Measurements from ENCODE around the gene NABP2. TPM values are rescaled to one million over a fixed set of nuclear protein-coding genes. Genes with fewer than 3 reads are reported as not detected.

Gene NABP2
- total RNA-seq, 1 experiment from 2014 or later, result 42.7 TPM

DNA sequence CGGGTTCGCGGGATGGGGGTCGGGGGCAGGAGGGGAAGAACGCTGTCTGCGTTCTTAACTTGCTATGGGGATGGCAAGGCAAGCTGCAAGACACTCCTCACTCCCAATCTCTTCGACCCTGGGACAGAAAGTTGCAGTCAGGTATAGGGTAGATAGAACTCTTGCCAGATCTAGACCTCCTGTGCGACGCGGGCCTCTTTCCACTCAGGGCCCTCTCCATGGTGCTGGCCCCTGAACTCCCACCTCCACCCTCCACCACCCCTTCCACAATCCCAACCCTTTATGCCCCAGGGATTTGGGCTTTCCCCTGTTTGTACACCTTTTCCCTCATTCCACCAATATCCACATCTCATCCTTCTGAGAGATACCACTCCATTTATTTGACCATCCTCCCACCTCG is 812 bp downstream of the NABP2 start:
- H3K4me1 Mint-ChIP-seq, result peaks cover 33% of the 10 kb centered on the region
- peak overlapping the region; percentile 82 for H3K4me3 Mint-ChIP-seq
- H3K36me3 Mint-ChIP-seq, result peaks cover 7% of the 10 kb centered on the region
- peak overlapping the region; percentile 70; the same call in 1 of the 2 replicates for H3K27ac Mint-ChIP-seq
- ChIA-PET CTCF (no interaction called here), POLR2A (no interaction called here)
- H3K27me3 Mint-ChIP-seq (ENCODE audit: low read depth), result no peaks in the 10 kb centered on the region
- ATAC-seq, result no peak
- TF ChIP-seq E2F1 (CRISPR knock-in tag; IDR thresholded peaks at IDR 0.05) (no peak), FOXP1 (CRISPR knock-in tag; IDR thresholded peaks at IDR 0.05; ENCODE audit: borderline replicate concordance) (no peak), STAT6 (CRISPR knock-in tag; conservative IDR thresholded peaks at IDR 0.05; ENCODE audit: low read depth) (no peak), TEAD4 (CRISPR knock-in tag; IDR thresholded peaks at IDR 0.05) (no peak), GABPB1 (CRISPR knock-in tag; IDR thresholded peaks at IDR 0.05) (no peak), IRF1 (CRISPR knock-in tag; IDR thresholded peaks at IDR 0.05) (no peak), SMAD3 (CRISPR knock-in tag; IDR thresholded peaks at IDR 0.05; ENCODE audit: borderline replicate concordance) (no peak), SP1 (CRISPR knock-in tag; conservative IDR thresholded peaks at IDR 0.05) (no peak), ZNF317 (CRISPR knock-in tag; IDR thresholded peaks at IDR 0.05; ENCODE audit: borderline replicate concordance, low read depth) (no peak), MYBL2 (CRISPR knock-in tag; IDR thresholded peaks at IDR 0.05) (no peak), ELF4 (CRISPR knock-in tag; IDR thresholded peaks at IDR 0.05; ENCODE audit: low read depth) (no peak), ETV6 (CRISPR knock-in tag; IDR thresholded peaks at IDR 0.05) (no peak), CDX4 (CRISPR knock-in tag; IDR thresholded peaks at IDR 0.05; ENCODE audit: borderline replicate concordance) (no peak), FOXJ3 (CRISPR knock-in tag; IDR thresholded peaks at IDR 0.05; ENCODE audit: borderline replicate concordance) (no peak), KAT7 (CRISPR knock-in tag; IDR thresholded peaks at IDR 0.05; ENCODE audit: borderline replicate concordance) (no peak), TEAD1 (CRISPR knock-in tag; IDR thresholded peaks at IDR 0.05) (no peak), CREM (CRISPR knock-in tag; IDR thresholded peaks at IDR 0.05) (no peak), ZBTB21 (CRISPR knock-in tag; IDR thresholded peaks at IDR 0.05; ENCODE audit: borderline replicate concordance) (no peak)
- TF ChIP-seq, protein P1, sequence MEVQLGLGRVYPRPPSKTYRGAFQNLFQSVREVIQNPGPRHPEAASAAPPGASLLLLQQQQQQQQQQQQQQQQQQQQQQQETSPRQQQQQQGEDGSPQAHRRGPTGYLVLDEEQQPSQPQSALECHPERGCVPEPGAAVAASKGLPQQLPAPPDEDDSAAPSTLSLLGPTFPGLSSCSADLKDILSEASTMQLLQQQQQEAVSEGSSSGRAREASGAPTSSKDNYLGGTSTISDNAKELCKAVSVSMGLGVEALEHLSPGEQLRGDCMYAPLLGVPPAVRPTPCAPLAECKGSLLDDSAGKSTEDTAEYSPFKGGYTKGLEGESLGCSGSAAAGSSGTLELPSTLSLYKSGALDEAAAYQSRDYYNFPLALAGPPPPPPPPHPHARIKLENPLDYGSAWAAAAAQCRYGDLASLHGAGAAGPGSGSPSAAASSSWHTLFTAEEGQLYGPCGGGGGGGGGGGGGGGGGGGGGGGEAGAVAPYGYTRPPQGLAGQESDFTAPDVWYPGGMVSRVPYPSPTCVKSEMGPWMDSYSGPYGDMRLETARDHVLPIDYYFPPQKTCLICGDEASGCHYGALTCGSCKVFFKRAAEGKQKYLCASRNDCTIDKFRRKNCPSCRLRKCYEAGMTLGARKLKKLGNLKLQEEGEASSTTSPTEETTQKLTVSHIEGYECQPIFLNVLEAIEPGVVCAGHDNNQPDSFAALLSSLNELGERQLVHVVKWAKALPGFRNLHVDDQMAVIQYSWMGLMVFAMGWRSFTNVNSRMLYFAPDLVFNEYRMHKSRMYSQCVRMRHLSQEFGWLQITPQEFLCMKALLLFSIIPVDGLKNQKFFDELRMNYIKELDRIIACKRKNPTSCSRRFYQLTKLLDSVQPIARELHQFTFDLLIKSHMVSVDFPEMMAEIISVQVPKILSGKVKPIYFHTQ (CRISPR knock-in tag; IDR thresholded peaks at IDR 0.05), result no peak
- TF ChIP-seq, protein P2, sequence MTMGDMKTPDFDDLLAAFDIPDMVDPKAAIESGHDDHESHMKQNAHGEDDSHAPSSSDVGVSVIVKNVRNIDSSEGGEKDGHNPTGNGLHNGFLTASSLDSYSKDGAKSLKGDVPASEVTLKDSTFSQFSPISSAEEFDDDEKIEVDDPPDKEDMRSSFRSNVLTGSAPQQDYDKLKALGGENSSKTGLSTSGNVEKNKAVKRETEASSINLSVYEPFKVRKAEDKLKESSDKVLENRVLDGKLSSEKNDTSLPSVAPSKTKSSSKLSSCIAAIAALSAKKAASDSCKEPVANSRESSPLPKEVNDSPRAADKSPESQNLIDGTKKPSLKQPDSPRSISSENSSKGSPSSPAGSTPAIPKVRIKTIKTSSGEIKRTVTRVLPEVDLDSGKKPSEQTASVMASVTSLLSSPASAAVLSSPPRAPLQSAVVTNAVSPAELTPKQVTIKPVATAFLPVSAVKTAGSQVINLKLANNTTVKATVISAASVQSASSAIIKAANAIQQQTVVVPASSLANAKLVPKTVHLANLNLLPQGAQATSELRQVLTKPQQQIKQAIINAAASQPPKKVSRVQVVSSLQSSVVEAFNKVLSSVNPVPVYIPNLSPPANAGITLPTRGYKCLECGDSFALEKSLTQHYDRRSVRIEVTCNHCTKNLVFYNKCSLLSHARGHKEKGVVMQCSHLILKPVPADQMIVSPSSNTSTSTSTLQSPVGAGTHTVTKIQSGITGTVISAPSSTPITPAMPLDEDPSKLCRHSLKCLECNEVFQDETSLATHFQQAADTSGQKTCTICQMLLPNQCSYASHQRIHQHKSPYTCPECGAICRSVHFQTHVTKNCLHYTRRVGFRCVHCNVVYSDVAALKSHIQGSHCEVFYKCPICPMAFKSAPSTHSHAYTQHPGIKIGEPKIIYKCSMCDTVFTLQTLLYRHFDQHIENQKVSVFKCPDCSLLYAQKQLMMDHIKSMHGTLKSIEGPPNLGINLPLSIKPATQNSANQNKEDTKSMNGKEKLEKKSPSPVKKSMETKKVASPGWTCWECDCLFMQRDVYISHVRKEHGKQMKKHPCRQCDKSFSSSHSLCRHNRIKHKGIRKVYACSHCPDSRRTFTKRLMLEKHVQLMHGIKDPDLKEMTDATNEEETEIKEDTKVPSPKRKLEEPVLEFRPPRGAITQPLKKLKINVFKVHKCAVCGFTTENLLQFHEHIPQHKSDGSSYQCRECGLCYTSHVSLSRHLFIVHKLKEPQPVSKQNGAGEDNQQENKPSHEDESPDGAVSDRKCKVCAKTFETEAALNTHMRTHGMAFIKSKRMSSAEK (CRISPR knock-in tag; IDR thresholded peaks at IDR 0.05; ENCODE audit: borderline replicate concordance), result no peak
- no peaks in the 10 kb centered on the region for H3K9me3 Mint-ChIP-seq
- DNase-seq (ENCODE audit: low spot score), result no peak

Measured in WTC11 (cell line).